GM23338 (cell line): Measurements from ENCODE around the gene TXNRD1. TPM values are rescaled to one million over a fixed set of nuclear protein-coding genes. Genes with fewer than 3 reads are reported as not detected.

Experiments used
- ATAC-seq: fragments of 200-7000 bp; cut with Tn5 transposase; 3 replicates; pipeline ENCODE4 v1.9.1; 2020
- DNase-seq: peaks from one replicate; pipeline ENCODE4 v3.0.0-alpha.2; 2015; ENCODE audit warnings: low spot score
- H2AFZ ChIP-seq: fragments of 200-600 bp; sonication (generic); 2 replicates; pipeline ENCODE4 v1.8.0; 2016; ENCODE audit warnings: antibody characterized with exemption, mild to moderate bottlenecking, moderate library complexity
- H3F3A ChIP-seq: fragments of 200-600 bp; sonication (generic); replicated peaks from 2 replicates; pipeline ENCODE4 v1.8.0; 2017; ENCODE audit warnings: antibody characterized with exemption, mixed run types, low read depth
- H3K27ac ChIP-seq: fragments of 200-600 bp; sonication (generic); 2 replicates; pipeline ENCODE4 v1.6.1; 2016; ENCODE audit warnings: low read depth
- H3K27me3 ChIP-seq: fragments of 200-600 bp; sonication (generic); 2 replicates; pipeline ENCODE4 v1.8.0; 2016; ENCODE audit warnings: mild to moderate bottlenecking, mixed run types, moderate library complexity; ENCODE audit not compliant: insufficient read depth
- H3K36me3 ChIP-seq: fragments of 200-600 bp; sonication (generic); 2 replicates; pipeline ENCODE4 v1.8.0; 2016; ENCODE audit warnings: mild to moderate bottlenecking; ENCODE audit not compliant: insufficient read depth
- H3K4me1 ChIP-seq: fragments of 200-600 bp; sonication (generic); 2 replicates; pipeline ENCODE4 v1.8.0; 2016; ENCODE audit warnings: mild to moderate bottlenecking, moderate library complexity; ENCODE audit not compliant: insufficient read depth
- H3K4me2 ChIP-seq: fragments of 200-600 bp; sonication (generic); 2 replicates; pipeline ENCODE4 v1.7.1; 2017; ENCODE audit warnings: mixed run types
- H3K4me3 ChIP-seq: fragments of 200-600 bp; sonication (generic); 2 replicates; pipeline ENCODE4 v1.6.1; 2016; ENCODE audit warnings: mixed run types
- H3K79me2 ChIP-seq: fragments of 200-600 bp; sonication (generic); replicated peaks from 2 replicates; pipeline ENCODE4 v1.8.0; 2017; ENCODE audit warnings: mild to moderate bottlenecking; ENCODE audit not compliant: insufficient read depth
- H3K9me2 ChIP-seq: fragments of 200-600 bp; sonication (generic); 2 replicates; pipeline ENCODE4 v1.8.0; 2017; ENCODE audit not compliant: insufficient read depth
- H4K20me1 ChIP-seq: fragments of 200-600 bp; sonication (generic); replicated peaks from 2 replicates; pipeline ENCODE4 v1.8.0; 2017; ENCODE audit warnings: mild to moderate bottlenecking; ENCODE audit not compliant: insufficient read depth
- H3K27ac Mint-ChIP-seq: 2 replicates; pipeline ENCODE4 v1.8.0; 2020; ENCODE audit warnings: inconsistent platforms, mild to moderate bottlenecking, moderate library complexity, mixed read lengths
- H3K27me3 Mint-ChIP-seq: 3 replicates; pipeline ENCODE4 v1.8.0; 2022; ENCODE audit warnings: low read depth, mild to moderate bottlenecking, moderate library complexity, mixed read lengths, inconsistent platforms; ENCODE audit not compliant: insufficient read depth, poor library complexity
- H3K36me3 Mint-ChIP-seq: 3 replicates; pipeline ENCODE4 v1.8.0; 2021; ENCODE audit warnings: low read depth, mild to moderate bottlenecking, inconsistent platforms, moderate library complexity, mixed read lengths
- H3K4me1 Mint-ChIP-seq: 3 replicates; pipeline ENCODE4 v1.8.0; 2020; ENCODE audit warnings: mild to moderate bottlenecking, inconsistent platforms, mixed read lengths
- H3K4me3 Mint-ChIP-seq: 3 replicates; pipeline ENCODE4 v1.8.0; 2021; ENCODE audit warnings: moderate library complexity, mild to moderate bottlenecking, inconsistent platforms, mixed read lengths
- H3K9me3 Mint-ChIP-seq: 3 replicates; pipeline ENCODE4 v1.8.0; 2020; ENCODE audit warnings: moderate library complexity, mild to moderate bottlenecking, inconsistent platforms, mixed read lengths
- CREB1 ChIP-seq: fragments of 250-450 bp; sonication (Bioruptor Pico); IDR thresholded peaks from 2 replicates; pipeline ENCODE4 v1.5.0; 2020; ENCODE audit warnings: low read depth, mild to moderate bottlenecking, moderate library complexity
- EZH2 ChIP-seq: fragments of 200-600 bp; sonication (generic); IDR thresholded peaks from one replicate; pipeline ENCODE4 v1.8.0; 2017; ENCODE audit warnings: antibody characterized with exemption, mild to moderate bottlenecking, low read depth; ENCODE audit not compliant: unreplicated experiment
- EZH2phosphoT487 ChIP-seq: fragments of 200-600 bp; sonication (generic); IDR thresholded peaks from one replicate; pipeline ENCODE4 v1.8.1; 2018; ENCODE audit warnings: antibody characterized with exemption; ENCODE audit not compliant: unreplicated experiment
- JUNB ChIP-seq: IDR thresholded peaks from one replicate; pipeline ENCODE4 v1.6.1; 2016; ENCODE audit warnings: antibody characterized with exemption; ENCODE audit not compliant: unreplicated experiment
- NANOG ChIP-seq: IDR thresholded peaks from 2 replicates; pipeline ENCODE4 v1.6.1; 2016; ENCODE audit warnings: antibody characterized with exemption, borderline replicate concordance
- POLR2AphosphoS5 ChIP-seq: IDR thresholded peaks from 2 replicates; pipeline ENCODE4 v1.6.1; 2016; ENCODE audit warnings: antibody characterized with exemption, low read depth
- STAT1 ChIP-seq: IDR thresholded peaks from one replicate; pipeline ENCODE4 v1.6.1; 2016; ENCODE audit warnings: antibody characterized with exemption; ENCODE audit not compliant: unreplicated experiment
- ZNF114 ChIP-seq: fragments of 250-450 bp; sonication (Bioruptor Pico); IDR thresholded peaks from 2 replicates; pipeline ENCODE4 v1.5.0; 2020; ENCODE audit warnings: mild to moderate bottlenecking, moderate library complexity
- ZNF331 ChIP-seq: fragments of 250-450 bp; sonication (Bioruptor Pico); IDR thresholded peaks from 2 replicates; pipeline ENCODE4 v1.5.0; 2020; ENCODE audit warnings: low read depth, mild to moderate bottlenecking, moderate library complexity
- polyA plus RNA-seq: library from polyadenylated mRNA; unstranded; fragments of >200 nt; fragmentation: Nextera tagmentation; extraction: Ambion mirVana; gene quantifications from 2 replicates; pipeline ENCODE4 v1.2.1, GENCODE V29; 2016
- total RNA-seq: library from RNA; depleted of rRNA; stranded (reverse); fragments of >200 nt; shearing (Covaris generic); gene quantifications from 2 replicates; pipeline ENCODE4 v1.2.3, GENCODE V29; 2014
- TF ChIP-seq, protein P1 (sequence below): IDR thresholded peaks from 2 replicates; pipeline ENCODE4 v1.6.1; 2016; ENCODE audit warnings: antibody characterized with exemption
- TF ChIP-seq, protein P2 (sequence below): IDR thresholded peaks from one replicate; pipeline ENCODE4 v1.6.1; 2018; ENCODE audit warnings: antibody characterized with exemption; ENCODE audit not compliant: unreplicated experiment
- TF ChIP-seq, protein P3 (sequence below): fragments of 250-450 bp; sonication (Bioruptor Pico); IDR thresholded peaks from 2 replicates; pipeline ENCODE4 v1.5.0; 2020; ENCODE audit warnings: mild to moderate bottlenecking, moderate library complexity
- TF ChIP-seq, protein P4 (sequence below), 2 experiments: fragments of 200-600 bp in 1 of 2; sonication (generic) in 1 of 2; conservative IDR thresholded peaks; 2 replicates each; pipeline versions ENCODE4 v1.5.1 to v1.6.1; 2016 to 2017; ENCODE audit warnings: antibody characterized with exemption in 2 of 2, low read depth in 2 of 2, mild to moderate bottlenecking in 2 of 2, moderate library complexity in 1 of 2

TXNRD1 gene
- total and polyA plus RNA-seq, 2 experiments from 2014 or later, result 115 to 127 TPM

DNA sequence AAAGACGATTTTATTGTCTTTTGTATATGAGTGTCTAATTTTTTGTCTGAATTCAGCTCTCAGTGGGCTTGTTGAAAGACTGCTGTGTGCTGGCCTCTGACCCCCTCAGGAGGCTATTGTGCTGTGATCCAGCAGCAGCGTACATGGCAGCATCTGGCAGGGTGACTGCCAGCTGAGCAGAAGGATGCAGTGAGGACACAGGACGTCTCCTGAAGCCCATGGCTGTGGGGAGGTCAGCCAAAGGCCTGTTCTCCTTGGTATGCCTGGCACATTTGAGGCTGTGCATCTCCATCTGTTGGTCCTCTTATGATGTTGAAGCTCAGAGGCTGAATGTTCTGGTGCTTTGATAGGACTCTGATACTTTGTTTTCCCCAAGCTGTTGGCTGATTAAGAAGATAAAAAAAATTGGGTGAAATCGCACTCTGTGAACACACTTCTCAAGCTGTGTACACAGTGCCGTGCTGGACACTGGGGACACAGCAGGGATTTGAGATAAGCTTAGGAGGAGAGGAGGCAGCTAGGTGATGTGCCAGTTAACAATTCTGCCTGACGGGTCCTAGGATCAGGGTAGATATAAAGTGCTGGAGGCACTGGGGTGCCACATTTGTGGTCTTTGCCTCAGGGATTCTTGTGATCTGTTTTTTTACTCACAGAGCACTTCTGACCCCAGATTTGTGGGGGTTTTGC, 125.5 kb downstream of the TXNRD1 start:
- Histone ChIP-seq H3K27ac (no peak overlapping the region), H3K27me3 (no peaks in the 10 kb centered on the region), H2AFZ (no peak overlapping the region), H3K4me3 (no peak overlapping the region), H3K4me1 (no peaks in the 10 kb centered on the region; the same call in 1 of the 2 replicates), H3F3A (no peaks in the 10 kb centered on the region), H3K79me2 (no peaks in the 10 kb centered on the region; the same call in 1 of the 2 replicates), H3K9me2 (no peaks in the 10 kb centered on the region), H4K20me1 (0 out of 2 replicates have a peak, but pooled peaks cover 12% of the 10 kb centered on the region), H3K4me2 (no peak overlapping the region), H3K36me3 (peaks cover 30% of the 10 kb centered on the region)
- H3K4me1 Mint-ChIP-seq, result peaks cover 6% of the 10 kb centered on the region; the same call in 2 of the 3 replicates
- H3K4me3 Mint-ChIP-seq, result no peak overlapping the region
- H3K36me3 Mint-ChIP-seq, result peaks cover 60% of the 10 kb centered on the region
- no peak for ATAC-seq
- TF ChIP-seq, protein P1, sequence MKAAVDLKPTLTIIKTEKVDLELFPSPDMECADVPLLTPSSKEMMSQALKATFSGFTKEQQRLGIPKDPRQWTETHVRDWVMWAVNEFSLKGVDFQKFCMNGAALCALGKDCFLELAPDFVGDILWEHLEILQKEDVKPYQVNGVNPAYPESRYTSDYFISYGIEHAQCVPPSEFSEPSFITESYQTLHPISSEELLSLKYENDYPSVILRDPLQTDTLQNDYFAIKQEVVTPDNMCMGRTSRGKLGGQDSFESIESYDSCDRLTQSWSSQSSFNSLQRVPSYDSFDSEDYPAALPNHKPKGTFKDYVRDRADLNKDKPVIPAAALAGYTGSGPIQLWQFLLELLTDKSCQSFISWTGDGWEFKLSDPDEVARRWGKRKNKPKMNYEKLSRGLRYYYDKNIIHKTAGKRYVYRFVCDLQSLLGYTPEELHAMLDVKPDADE, result no peak
- no peak for TF ChIP-seq NANOG
- TF ChIP-seq, protein P2, sequence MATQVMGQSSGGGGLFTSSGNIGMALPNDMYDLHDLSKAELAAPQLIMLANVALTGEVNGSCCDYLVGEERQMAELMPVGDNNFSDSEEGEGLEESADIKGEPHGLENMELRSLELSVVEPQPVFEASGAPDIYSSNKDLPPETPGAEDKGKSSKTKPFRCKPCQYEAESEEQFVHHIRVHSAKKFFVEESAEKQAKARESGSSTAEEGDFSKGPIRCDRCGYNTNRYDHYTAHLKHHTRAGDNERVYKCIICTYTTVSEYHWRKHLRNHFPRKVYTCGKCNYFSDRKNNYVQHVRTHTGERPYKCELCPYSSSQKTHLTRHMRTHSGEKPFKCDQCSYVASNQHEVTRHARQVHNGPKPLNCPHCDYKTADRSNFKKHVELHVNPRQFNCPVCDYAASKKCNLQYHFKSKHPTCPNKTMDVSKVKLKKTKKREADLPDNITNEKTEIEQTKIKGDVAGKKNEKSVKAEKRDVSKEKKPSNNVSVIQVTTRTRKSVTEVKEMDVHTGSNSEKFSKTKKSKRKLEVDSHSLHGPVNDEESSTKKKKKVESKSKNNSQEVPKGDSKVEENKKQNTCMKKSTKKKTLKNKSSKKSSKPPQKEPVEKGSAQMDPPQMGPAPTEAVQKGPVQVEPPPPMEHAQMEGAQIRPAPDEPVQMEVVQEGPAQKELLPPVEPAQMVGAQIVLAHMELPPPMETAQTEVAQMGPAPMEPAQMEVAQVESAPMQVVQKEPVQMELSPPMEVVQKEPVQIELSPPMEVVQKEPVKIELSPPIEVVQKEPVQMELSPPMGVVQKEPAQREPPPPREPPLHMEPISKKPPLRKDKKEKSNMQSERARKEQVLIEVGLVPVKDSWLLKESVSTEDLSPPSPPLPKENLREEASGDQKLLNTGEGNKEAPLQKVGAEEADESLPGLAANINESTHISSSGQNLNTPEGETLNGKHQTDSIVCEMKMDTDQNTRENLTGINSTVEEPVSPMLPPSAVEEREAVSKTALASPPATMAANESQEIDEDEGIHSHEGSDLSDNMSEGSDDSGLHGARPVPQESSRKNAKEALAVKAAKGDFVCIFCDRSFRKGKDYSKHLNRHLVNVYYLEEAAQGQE, result no peak
- TF ChIP-seq POLR2AphosphoS5, result no peak
- TF ChIP-seq JUNB, result no peak
- no peak for TF ChIP-seq CREB1 (CRISPR knock-in tag)
- TF ChIP-seq STAT1, result no peak
- TF ChIP-seq ZNF114, result no peak
- TF ChIP-seq ZNF331 (CRISPR knock-in tag), result no peak
- TF ChIP-seq EZH2phosphoT487, result no peak
- TF ChIP-seq, protein P3, sequence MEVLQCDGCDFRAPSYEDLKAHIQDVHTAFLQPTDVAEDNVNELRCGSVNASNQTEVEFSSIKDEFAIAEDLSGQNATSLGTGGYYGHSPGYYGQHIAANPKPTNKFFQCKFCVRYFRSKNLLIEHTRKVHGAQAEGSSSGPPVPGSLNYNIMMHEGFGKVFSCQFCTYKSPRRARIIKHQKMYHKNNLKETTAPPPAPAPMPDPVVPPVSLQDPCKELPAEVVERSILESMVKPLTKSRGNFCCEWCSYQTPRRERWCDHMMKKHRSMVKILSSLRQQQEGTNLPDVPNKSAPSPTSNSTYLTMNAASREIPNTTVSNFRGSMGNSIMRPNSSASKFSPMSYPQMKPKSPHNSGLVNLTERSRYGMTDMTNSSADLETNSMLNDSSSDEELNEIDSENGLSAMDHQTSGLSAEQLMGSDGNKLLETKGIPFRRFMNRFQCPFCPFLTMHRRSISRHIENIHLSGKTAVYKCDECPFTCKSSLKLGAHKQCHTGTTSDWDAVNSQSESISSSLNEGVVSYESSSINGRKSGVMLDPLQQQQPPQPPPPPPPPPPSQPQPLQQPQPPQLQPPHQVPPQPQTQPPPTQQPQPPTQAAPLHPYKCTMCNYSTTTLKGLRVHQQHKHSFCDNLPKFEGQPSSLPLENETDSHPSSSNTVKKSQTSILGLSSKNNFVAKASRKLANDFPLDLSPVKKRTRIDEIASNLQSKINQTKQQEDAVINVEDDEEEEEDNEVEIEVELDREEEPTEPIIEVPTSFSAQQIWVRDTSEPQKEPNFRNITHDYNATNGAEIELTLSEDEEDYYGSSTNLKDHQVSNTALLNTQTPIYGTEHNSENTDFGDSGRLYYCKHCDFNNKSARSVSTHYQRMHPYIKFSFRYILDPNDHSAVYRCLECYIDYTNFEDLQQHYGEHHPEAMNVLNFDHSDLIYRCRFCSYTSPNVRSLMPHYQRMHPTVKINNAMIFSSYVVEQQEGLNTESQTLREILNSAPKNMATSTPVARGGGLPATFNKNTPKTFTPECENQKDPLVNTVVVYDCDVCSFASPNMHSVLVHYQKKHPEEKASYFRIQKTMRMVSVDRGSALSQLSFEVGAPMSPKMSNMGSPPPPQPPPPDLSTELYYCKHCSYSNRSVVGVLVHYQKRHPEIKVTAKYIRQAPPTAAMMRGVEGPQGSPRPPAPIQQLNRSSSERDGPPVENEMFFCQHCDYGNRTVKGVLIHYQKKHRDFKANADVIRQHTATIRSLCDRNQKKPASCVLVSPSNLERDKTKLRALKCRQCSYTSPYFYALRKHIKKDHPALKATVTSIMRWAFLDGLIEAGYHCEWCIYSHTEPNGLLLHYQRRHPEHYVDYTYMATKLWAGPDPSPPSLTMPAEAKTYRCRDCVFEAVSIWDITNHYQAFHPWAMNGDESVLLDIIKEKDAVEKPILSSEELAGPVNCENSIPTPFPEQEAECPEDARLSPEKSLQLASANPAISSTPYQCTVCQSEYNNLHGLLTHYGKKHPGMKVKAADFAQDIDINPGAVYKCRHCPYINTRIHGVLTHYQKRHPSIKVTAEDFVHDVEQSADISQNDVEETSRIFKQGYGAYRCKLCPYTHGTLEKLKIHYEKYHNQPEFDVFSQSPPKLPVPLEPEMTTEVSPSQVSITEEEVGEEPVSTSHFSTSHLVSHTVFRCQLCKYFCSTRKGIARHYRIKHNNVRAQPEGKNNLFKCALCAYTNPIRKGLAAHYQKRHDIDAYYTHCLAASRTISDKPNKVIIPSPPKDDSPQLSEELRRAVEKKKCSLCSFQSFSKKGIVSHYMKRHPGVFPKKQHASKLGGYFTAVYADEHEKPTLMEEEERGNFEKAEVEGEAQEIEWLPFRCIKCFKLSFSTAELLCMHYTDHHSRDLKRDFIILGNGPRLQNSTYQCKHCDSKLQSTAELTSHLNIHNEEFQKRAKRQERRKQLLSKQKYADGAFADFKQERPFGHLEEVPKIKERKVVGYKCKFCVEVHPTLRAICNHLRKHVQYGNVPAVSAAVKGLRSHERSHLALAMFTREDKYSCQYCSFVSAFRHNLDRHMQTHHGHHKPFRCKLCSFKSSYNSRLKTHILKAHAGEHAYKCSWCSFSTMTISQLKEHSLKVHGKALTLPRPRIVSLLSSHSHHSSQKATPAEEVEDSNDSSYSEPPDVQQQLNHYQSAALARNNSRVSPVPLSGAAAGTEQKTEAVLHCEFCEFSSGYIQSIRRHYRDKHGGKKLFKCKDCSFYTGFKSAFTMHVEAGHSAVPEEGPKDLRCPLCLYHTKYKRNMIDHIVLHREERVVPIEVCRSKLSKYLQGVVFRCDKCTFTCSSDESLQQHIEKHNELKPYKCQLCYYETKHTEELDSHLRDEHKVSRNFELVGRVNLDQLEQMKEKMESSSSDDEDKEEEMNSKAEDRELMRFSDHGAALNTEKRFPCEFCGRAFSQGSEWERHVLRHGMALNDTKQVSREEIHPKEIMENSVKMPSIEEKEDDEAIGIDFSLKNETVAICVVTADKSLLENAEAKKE (CRISPR knock-in tag), result no peak
- no peak for TF ChIP-seq EZH2
- TF ChIP-seq, protein P4, sequence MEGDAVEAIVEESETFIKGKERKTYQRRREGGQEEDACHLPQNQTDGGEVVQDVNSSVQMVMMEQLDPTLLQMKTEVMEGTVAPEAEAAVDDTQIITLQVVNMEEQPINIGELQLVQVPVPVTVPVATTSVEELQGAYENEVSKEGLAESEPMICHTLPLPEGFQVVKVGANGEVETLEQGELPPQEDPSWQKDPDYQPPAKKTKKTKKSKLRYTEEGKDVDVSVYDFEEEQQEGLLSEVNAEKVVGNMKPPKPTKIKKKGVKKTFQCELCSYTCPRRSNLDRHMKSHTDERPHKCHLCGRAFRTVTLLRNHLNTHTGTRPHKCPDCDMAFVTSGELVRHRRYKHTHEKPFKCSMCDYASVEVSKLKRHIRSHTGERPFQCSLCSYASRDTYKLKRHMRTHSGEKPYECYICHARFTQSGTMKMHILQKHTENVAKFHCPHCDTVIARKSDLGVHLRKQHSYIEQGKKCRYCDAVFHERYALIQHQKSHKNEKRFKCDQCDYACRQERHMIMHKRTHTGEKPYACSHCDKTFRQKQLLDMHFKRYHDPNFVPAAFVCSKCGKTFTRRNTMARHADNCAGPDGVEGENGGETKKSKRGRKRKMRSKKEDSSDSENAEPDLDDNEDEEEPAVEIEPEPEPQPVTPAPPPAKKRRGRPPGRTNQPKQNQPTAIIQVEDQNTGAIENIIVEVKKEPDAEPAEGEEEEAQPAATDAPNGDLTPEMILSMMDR (conservative IDR thresholded peaks at IDR 0.05; ENCODE audit: low read depth in 2 of 2), result no peak
- no peaks in the 10 kb centered on the region for H3K9me3 Mint-ChIP-seq
- peaks cover 1% of the 10 kb centered on the region for H3K27me3 Mint-ChIP-seq
- no peak for DNase-seq
- H3K27ac Mint-ChIP-seq, result no peak overlapping the region
